BE2C (cell line): ENCODE measurements around the gene PPARG.

ENCODE experiments used
- DNase-seq: peaks from one replicate; pipeline ENCODE4 v3.0.0-alpha.2; 2020
- H3K27me3 ChIP-seq: fragments of 250-450 bp; sonication (Bioruptor Pico); 2 replicates; pipeline ENCODE4 v1.5.1; 2020; ENCODE audit warnings: mild to moderate bottlenecking
- H3K36me3 ChIP-seq: fragments of 250-450 bp; sonication (Bioruptor Pico); 2 replicates; pipeline ENCODE4 v1.5.1; 2020; ENCODE audit warnings: mild to moderate bottlenecking
- H3K4me1 ChIP-seq: fragments of 250-450 bp; sonication (Bioruptor Pico); 2 replicates; pipeline ENCODE4 v1.5.1; 2020
- H3K4me3 ChIP-seq: 2 replicates; pipeline ENCODE4 v1.5.1; 2011; ENCODE audit warnings: low read depth, low read length
- H3K9me3 ChIP-seq: fragments of 250-450 bp; sonication (Bioruptor Pico); 2 replicates; pipeline ENCODE4 v1.5.1; 2020
- TF ChIP-seq, protein P1 (sequence below): IDR thresholded peaks from 2 replicates; pipeline ENCODE4 v1.5.1; 2012; ENCODE audit warnings: mild to moderate bottlenecking, low read depth, low read length

PPARG gene

DNA sequence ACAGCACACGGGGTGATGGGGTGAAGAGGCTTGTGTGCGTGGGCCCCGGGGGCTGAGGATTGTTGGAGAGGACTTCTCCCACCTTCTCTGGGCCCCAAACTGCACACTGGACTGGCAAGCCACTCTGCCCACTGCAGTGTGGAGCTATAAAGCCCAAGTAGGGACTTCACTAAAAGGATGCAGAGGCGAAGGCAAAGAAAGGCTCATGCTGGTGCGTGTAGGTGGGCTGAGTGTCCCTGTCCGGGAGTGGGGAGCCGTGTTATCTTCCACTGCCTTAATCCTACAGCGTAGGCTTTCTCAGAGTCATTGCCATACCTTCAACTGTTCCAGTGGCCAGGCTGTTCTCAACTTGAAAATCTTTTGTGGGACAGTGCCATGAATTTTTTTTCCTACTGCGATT lies 3.9 kb downstream of the PPARG start:
- H3K4me3 ChIP-seq, result no peak overlapping the region
- H3K36me3 ChIP-seq, result no peaks in the 10 kb centered on the region
- no peaks in the 10 kb centered on the region for H3K27me3 ChIP-seq
- TF ChIP-seq, protein P1, sequence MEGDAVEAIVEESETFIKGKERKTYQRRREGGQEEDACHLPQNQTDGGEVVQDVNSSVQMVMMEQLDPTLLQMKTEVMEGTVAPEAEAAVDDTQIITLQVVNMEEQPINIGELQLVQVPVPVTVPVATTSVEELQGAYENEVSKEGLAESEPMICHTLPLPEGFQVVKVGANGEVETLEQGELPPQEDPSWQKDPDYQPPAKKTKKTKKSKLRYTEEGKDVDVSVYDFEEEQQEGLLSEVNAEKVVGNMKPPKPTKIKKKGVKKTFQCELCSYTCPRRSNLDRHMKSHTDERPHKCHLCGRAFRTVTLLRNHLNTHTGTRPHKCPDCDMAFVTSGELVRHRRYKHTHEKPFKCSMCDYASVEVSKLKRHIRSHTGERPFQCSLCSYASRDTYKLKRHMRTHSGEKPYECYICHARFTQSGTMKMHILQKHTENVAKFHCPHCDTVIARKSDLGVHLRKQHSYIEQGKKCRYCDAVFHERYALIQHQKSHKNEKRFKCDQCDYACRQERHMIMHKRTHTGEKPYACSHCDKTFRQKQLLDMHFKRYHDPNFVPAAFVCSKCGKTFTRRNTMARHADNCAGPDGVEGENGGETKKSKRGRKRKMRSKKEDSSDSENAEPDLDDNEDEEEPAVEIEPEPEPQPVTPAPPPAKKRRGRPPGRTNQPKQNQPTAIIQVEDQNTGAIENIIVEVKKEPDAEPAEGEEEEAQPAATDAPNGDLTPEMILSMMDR, result no peak
- H3K9me3 ChIP-seq, result no peaks in the 10 kb centered on the region
- no peak for DNase-seq
- H3K4me1 ChIP-seq, result no peaks in the 10 kb centered on the region

DNA sequence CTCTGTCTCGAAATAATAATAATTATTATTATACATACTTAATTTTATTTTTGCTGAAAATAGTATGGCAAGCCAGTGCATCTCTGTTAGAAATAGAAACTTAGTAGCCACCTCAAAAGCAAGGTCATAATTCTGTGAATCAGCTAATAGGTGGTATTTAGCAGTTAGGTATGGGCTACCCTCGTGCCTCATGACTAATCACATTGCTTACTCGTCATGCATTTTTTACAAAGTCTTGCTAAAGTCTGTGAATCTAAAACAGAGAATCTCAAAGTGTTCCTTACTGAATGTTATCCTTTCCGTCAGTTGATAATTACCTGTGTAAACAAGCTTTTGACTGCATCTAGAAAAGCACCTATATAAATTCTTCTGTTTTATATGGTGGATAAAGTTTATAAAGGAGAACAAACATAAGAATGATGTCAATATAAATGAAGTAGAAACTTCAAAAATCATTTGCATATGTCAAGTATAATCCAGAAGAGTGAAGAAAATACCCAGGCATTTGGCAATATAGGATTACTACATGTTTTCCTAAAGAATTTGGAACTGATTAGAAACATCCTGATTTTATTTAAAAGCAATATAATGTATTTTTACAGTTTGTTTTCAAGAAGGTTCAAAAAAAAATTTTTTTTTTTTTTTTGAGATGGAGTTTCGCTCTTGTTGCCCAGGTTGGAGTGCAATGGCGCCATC lies 6.2 kb downstream of the PPARG start:
- H3K4me1 ChIP-seq, result no peaks in the 10 kb centered on the region
- TF ChIP-seq, protein P1, result no peak
- H3K9me3 ChIP-seq, result no peaks in the 10 kb centered on the region
- no peak overlapping the region for H3K4me3 ChIP-seq
- no peaks in the 10 kb centered on the region for H3K36me3 ChIP-seq
- H3K27me3 ChIP-seq, result no peaks in the 10 kb centered on the region
- DNase-seq, result no peak

DNA sequence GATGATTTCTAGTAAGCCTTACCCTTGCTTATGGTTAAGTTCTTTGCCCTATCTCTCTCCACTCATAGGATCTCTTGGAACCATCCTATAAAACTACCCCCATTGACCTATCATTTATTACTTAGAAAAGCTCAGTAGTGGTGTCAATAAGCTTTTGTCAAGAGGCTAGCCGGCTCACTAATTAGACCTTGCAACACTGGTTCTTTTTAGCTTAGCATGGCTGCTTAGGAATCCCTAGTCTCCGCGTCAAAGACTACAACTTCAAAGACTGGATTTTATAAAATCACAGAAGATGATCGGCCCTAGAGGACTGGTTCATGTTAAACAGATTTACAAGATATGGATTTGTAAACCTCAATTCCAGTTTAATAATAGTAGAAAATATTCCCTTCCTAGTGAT lies 7.6 kb downstream of the PPARG start:
- Histone ChIP-seq H3K4me1 (no peaks in the 10 kb centered on the region), H3K36me3 (no peaks in the 10 kb centered on the region), H3K9me3 (no peaks in the 10 kb centered on the region), H3K4me3 (no peak overlapping the region), H3K27me3 (no peaks in the 10 kb centered on the region)
- no peak for DNase-seq
- TF ChIP-seq, protein P1, result no peak

DNA sequence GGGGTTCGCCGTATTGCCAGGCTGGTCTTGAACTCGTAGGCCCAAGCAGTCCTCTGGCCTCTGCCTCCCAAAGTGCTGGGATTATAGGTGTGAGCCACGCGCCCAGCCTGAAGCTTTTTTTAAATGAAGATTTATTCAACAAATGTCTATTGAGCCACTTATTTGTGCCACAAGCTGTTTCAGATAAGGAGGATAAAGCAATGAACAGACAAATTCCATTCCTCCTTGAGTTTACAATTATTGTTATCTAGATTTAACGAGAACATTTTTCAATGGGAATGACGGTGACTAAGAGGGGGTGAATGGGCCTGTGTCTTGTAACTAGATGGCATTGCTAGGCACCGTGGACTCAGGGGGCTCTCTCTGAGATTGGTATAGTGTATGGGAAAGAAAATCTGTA lies 10.2 kb downstream of the PPARG start:
- DNase-seq, result no peak
- no peak overlapping the region for H3K4me3 ChIP-seq
- no peaks in the 10 kb centered on the region for H3K9me3 ChIP-seq
- TF ChIP-seq, protein P1, result no peak
- H3K4me1 ChIP-seq, result no peaks in the 10 kb centered on the region
- H3K27me3 ChIP-seq, result no peaks in the 10 kb centered on the region
- no peaks in the 10 kb centered on the region for H3K36me3 ChIP-seq

DNA sequence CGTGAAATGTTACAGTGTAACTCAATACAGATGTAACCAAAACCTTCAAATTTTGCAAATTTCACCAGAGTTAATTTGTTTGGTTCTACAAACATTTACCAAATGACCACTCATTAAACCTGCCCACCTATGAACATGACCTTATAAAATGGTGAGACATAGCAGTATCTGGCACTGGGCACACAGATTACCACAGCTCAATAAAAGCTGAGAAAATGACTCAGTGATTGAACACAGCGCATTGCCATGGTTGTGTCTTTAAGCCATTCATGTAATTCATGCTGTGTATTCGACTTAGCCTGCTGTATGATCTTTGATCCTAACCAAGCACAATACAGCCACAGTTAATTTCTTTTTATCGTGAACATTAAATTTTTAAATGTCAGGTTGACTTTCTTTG lies 11.3 kb downstream of the PPARG start:
- Histone ChIP-seq H3K4me1 (no peaks in the 10 kb centered on the region), H3K27me3 (no peaks in the 10 kb centered on the region), H3K4me3 (no peak overlapping the region), H3K9me3 (no peaks in the 10 kb centered on the region), H3K36me3 (no peaks in the 10 kb centered on the region)
- TF ChIP-seq, protein P1, result no peak
- no peak for DNase-seq

DNA sequence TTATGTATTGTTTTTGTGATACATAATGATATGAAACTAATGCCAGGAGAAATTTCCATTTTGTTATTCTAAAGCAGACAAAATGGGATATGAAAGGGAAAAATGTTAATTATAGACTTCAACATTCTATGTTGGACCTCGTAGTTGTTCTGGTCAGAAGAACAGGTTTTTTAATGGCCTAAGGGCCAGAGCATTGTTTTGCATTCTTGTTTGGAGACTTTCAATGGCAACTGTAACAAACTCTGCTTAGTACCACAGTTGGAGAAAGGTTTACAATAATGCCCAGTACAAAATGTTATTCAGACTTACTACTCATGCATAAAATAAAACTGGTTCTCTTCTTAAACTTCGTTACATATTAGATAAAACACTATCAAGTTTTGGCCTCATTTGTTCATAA lies 12.2 kb downstream of the PPARG start:
- no peak for DNase-seq
- Histone ChIP-seq H3K4me1 (no peaks in the 10 kb centered on the region), H3K27me3 (no peaks in the 10 kb centered on the region), H3K4me3 (no peak overlapping the region), H3K36me3 (no peaks in the 10 kb centered on the region), H3K9me3 (no peaks in the 10 kb centered on the region)
- TF ChIP-seq, protein P1, result no peak
